HepG2 (cell line): ENCODE results near the gene SPINK8. TPM values are rescaled to one million over a fixed set of nuclear protein-coding genes. Genes with fewer than 3 reads are reported as not detected.

Source experiments
- ARNTL ChIP-seq: sonication (generic); formaldehyde crosslinking; IDR thresholded peaks from 2 replicates; pipeline ENCODE4 v1.4.0; 2020; ENCODE audit warnings: mild to moderate bottlenecking, missing genetic modification reagents
- BRD4 ChIP-seq: sonication (generic); formaldehyde crosslinking; IDR thresholded peaks from 2 replicates; pipeline ENCODE4 v1.4.0; 2020; ENCODE audit warnings: missing genetic modification reagents
- EHMT2 ChIP-seq: fragments of 200-600 bp; sonication (generic); IDR thresholded peaks from 2 replicates; pipeline ENCODE4 v1.7.0; 2017; ENCODE audit warnings: antibody characterized with exemption, low read depth, low read length, borderline replicate concordance
- FOXA1 ChIP-seq, 2 experiments: fragments of 450-650 bp in 1 of 2; sonication (generic) in 1 of 2; formaldehyde crosslinking in 1 of 2; IDR thresholded peaks; 2 replicates each; pipeline versions ENCODE4 v1.4.0 to v1.6.1; 2016 to 2020; ENCODE audit warnings: missing genetic modification reagents in 1 of 2
- GZF1 ChIP-seq: sonication (generic); formaldehyde crosslinking; IDR thresholded peaks from 2 replicates; pipeline ENCODE4 v1.5.1; 2020; ENCODE audit warnings: mild to moderate bottlenecking, missing genetic modification reagents
- HNRNPLL ChIP-seq: fragments of 200-400 bp; formaldehyde crosslinking; IDR thresholded peaks from 2 replicates; pipeline ENCODE4 v1.6.1; 2017; ENCODE audit warnings: mild to moderate bottlenecking, low read depth, low read length; ENCODE audit not compliant: poor library complexity, severe bottlenecking
- MBNL3 ChIP-seq: fragments of 250-450 bp; sonication (Bioruptor Pico); conservative IDR thresholded peaks from 2 replicates; pipeline ENCODE4 v1.8.0; 2022; ENCODE audit warnings: mild to moderate bottlenecking, inconsistent platforms
- MIER2 ChIP-seq: IDR thresholded peaks from 2 replicates; pipeline ENCODE4 v1.6.1; 2016; ENCODE audit warnings: missing biosample characterization, missing genetic modification reagents
- NR3C1 ChIP-seq: sonication (generic); formaldehyde crosslinking; IDR thresholded peaks from 2 replicates; pipeline ENCODE4 v1.4.0; 2020; ENCODE audit warnings: missing genetic modification reagents
- PAF1 ChIP-seq: IDR thresholded peaks from 2 replicates; pipeline ENCODE4 v1.6.1; 2016; ENCODE audit warnings: missing genetic modification reagents, missing compliant biosample characterization
- RBM39 ChIP-seq: fragments of 200-400 bp; formaldehyde crosslinking; IDR thresholded peaks from one replicate; pipeline ENCODE4 v1.6.1; 2018; ENCODE audit warnings: antibody characterized with exemption, mild to moderate bottlenecking, low read depth, low read length; ENCODE audit not compliant: poor library complexity, severe bottlenecking
- RFX1 ChIP-seq: fragments of 450-650 bp; IDR thresholded peaks from 2 replicates; pipeline ENCODE4 v1.6.1; 2017
- SIX1 ChIP-seq: sonication (generic); formaldehyde crosslinking; IDR thresholded peaks from 2 replicates; pipeline ENCODE4 v1.4.0; 2020; ENCODE audit warnings: missing genetic modification reagents, borderline replicate concordance
- SRSF9 ChIP-seq: fragments of 200-400 bp; formaldehyde crosslinking; IDR thresholded peaks from 2 replicates; pipeline ENCODE4 v1.6.1; 2018; ENCODE audit warnings: borderline replicate concordance, mild to moderate bottlenecking, low read depth, low read length; ENCODE audit not compliant: insufficient read depth, poor library complexity, severe bottlenecking
- STAG1 ChIP-seq: sonication (generic); formaldehyde crosslinking; IDR thresholded peaks from 2 replicates; pipeline ENCODE4 v1.4.0; 2020; ENCODE audit warnings: missing genetic modification reagents
- ZNF12 ChIP-seq: sonication (generic); formaldehyde crosslinking; IDR thresholded peaks from 2 replicates; pipeline ENCODE4 v1.5.0; 2020; ENCODE audit warnings: missing genetic modification reagents
- ZNF878 ChIP-seq: sonication (generic); formaldehyde crosslinking; IDR thresholded peaks from 2 replicates; pipeline ENCODE4 v1.8.1; 2023; ENCODE audit warnings: mild to moderate bottlenecking, missing genetic modification reagents, moderate library complexity
- ZNF883 ChIP-seq: sonication (generic); formaldehyde crosslinking; IDR thresholded peaks from 2 replicates; pipeline ENCODE4 v1.5.1; 2020; ENCODE audit warnings: mild to moderate bottlenecking, missing genetic modification reagents; ENCODE audit errors: not compliant biosample characterization
- polyA plus RNA-seq, 8 experiments: library from polyadenylated mRNA; depleted of rRNA in 3 of 8; stranded (reverse) in 7 of 8; unstranded in 1 of 8; fragments of >200 nt; fragmentation: Illumina TruSeq in 4 of 8; extraction: Trizol in 4 of 8; gene quantifications; 2 replicates each; pipeline versions ENCODE4 v1.2.1 to v1.2.3, GENCODE V29; 2011 to 2016; ENCODE audit warnings: low read depth in 4 of 8, missing spikeins in 1 of 8, mixed read lengths in 1 of 8; ENCODE audit not compliant: insufficient read depth in 1 of 8
- total RNA-seq, 5 experiments: library from RNA; depleted of rRNA; stranded (reverse); fragments of >200 nt; fragmentation: Illumina TruSeq; extraction: Trizol; gene quantifications; 2 replicates each; pipeline ENCODE4 v1.2.3, GENCODE V29; 2016; ENCODE audit warnings: low read depth in 1 of 5
- TF ChIP-seq, protein P1 (sequence below): sonication (generic); formaldehyde crosslinking; IDR thresholded peaks from 2 replicates; pipeline ENCODE4 v1.8.1; 2023; ENCODE audit warnings: mild to moderate bottlenecking, moderate library complexity, missing genetic modification reagents
- TF ChIP-seq, protein P2 (sequence below): sonication (generic); formaldehyde crosslinking; IDR thresholded peaks from 2 replicates; pipeline ENCODE4 v1.8.1; 2022; ENCODE audit warnings: low read depth, mild to moderate bottlenecking, missing genetic modification reagents
- TF ChIP-seq, protein P3 (sequence below), 2 experiments: sonication (generic) in 1 of 2; formaldehyde crosslinking in 1 of 2; IDR thresholded peaks; 2 replicates each; pipeline versions ENCODE4 v1.4.0 to v1.6.1; 2016 to 2020; ENCODE audit warnings: borderline replicate concordance in 1 of 2, low read depth in 1 of 2, mild to moderate bottlenecking in 1 of 2, missing genetic modification reagents in 1 of 2

SPINK8 gene
- total and polyA plus RNA-seq, 2 of the 13 experiments (the other 11 are each of a cell fraction or from before 2014, with no cell fraction given), result not detected

DNA sequence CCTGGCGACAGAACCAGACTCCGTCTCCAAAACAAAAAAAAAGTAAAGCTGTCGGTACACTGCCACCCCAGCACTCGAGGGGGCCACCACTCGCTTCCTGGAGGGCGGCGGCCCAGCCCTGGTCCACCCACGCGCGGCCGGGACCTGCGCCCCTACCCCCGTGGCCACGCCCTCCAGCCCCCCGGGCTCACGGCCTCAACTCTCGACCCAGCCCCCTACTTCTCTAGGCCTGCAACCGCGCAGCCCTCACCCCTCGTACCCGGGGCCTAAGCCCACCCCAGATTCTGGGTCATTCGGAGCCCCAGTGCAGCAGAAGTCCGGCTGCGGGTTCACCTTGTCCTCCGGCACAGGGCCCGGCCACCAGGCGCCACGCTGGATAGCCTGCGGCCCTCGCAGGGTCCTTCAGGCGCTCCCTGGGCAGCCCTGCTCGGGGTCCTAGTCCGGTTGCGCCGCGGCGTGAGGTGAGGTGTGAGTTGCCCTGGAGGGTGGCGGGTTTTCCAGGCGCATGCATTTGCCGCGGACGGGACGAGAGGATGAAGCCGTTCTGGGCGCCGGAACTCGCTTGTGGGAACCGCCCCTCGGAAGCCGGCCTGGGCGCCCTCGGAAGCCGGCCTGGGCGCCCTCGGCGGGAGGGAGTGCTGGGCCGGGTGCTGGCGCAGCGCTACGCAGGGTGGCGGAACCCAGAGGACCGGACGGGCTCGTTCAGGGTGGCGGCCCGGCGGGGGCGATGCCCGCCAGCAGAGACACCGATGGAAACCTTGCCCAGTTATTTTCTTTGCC lies 32.3 kb downstream of the SPINK8 start, which contains the start of gene NME6 (continued):
- TF ChIP-seq HNRNPLL, result peak; percentile 92
- no peak; the same call in 1 of the 2 replicates for TF ChIP-seq ZNF878 (CRISPR knock-in tag)
- no peak for TF ChIP-seq SRSF9
- TF ChIP-seq RFX1, result no peak
- peak; percentile 90 for TF ChIP-seq ZNF883 (CRISPR knock-in tag)
- TF ChIP-seq MIER2, result no peak
- TF ChIP-seq STAG1, result no peak
- TF ChIP-seq ZNF12 (CRISPR knock-in tag), result peak; percentile 67; the same call in 1 of the 2 replicates
- TF ChIP-seq PAF1 (CRISPR knock-in tag), result no peak
- no peak for TF ChIP-seq EHMT2
- TF ChIP-seq SIX1 (CRISPR knock-in tag), result no peak
- TF ChIP-seq ARNTL (CRISPR knock-in tag), result peak; percentile 69
- TF ChIP-seq, protein P1, sequence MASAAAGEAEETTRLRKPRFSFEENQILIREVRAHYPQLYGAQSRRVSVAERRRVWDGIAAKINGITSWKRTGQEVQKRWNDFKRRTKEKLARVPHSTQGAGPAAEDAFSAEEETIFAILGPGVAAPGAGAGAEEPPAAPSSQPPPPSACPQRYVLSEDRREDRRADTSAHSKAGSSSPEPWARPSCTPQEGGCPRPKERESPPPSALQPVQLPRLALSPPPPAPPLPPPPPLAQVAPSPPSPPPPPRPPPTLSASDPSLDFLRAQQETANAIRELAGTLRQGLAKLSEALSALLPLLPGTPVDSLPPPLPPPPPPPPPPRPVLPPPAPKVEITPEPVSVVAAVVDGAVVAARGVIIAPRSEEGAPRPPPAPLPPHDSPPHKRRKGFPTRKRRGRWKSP (CRISPR knock-in tag), result peak; percentile 100
- TF ChIP-seq FOXA1 (IDR thresholded peaks at IDR 0.05), result no peak
- TF ChIP-seq FOXA1 (CRISPR knock-in tag; IDR thresholded peaks at IDR 0.05), result 0 out of 2 replicates have a peak, but pooled peaks have one; percentile 6
- peak; percentile 91 for TF ChIP-seq GZF1
- no peak for TF ChIP-seq NR3C1
- TF ChIP-seq, protein P2, sequence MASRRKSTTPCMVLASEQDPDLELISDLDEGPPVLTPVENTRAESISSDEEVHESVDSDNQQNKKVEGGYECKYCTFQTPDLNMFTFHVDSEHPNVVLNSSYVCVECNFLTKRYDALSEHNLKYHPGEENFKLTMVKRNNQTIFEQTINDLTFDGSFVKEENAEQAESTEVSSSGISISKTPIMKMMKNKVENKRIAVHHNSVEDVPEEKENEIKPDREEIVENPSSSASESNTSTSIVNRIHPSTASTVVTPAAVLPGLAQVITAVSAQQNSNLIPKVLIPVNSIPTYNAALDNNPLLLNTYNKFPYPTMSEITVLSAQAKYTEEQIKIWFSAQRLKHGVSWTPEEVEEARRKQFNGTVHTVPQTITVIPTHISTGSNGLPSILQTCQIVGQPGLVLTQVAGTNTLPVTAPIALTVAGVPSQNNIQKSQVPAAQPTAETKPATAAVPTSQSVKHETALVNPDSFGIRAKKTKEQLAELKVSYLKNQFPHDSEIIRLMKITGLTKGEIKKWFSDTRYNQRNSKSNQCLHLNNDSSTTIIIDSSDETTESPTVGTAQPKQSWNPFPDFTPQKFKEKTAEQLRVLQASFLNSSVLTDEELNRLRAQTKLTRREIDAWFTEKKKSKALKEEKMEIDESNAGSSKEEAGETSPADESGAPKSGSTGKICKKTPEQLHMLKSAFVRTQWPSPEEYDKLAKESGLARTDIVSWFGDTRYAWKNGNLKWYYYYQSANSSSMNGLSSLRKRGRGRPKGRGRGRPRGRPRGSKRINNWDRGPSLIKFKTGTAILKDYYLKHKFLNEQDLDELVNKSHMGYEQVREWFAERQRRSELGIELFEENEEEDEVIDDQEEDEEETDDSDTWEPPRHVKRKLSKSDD (CRISPR knock-in tag), result no peak
- TF ChIP-seq RBM39, result peak; percentile 85
- TF ChIP-seq BRD4, result peak; percentile 56; the same call in 1 of the 2 replicates
- TF ChIP-seq, protein P3, sequence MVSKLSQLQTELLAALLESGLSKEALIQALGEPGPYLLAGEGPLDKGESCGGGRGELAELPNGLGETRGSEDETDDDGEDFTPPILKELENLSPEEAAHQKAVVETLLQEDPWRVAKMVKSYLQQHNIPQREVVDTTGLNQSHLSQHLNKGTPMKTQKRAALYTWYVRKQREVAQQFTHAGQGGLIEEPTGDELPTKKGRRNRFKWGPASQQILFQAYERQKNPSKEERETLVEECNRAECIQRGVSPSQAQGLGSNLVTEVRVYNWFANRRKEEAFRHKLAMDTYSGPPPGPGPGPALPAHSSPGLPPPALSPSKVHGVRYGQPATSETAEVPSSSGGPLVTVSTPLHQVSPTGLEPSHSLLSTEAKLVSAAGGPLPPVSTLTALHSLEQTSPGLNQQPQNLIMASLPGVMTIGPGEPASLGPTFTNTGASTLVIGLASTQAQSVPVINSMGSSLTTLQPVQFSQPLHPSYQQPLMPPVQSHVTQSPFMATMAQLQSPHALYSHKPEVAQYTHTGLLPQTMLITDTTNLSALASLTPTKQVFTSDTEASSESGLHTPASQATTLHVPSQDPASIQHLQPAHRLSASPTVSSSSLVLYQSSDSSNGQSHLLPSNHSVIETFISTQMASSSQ (IDR thresholded peaks at IDR 0.05; ENCODE audit: low read depth), result no peak
- TF ChIP-seq, protein P3 (CRISPR knock-in tag; IDR thresholded peaks at IDR 0.05; ENCODE audit: borderline replicate concordance), result peak; percentile 68; the same call in 1 of the 2 replicates
- no peak for TF ChIP-seq MBNL3 (CRISPR knock-in tag)
